ENCODE results near the gene TACR2.
A peak's percentile ranks its signal among the peaks of the same experiment; 100 is the strongest.

Gene TACR2

GRCh38 chr10:69403066-69403465 lies 13.7 kb downstream of the TACR2 start:
- no peaks in the 10 kb centered on the region for H3K9me3 ChIP-seq (ENCODE audit: control insufficient read depth, low read length)
- H3K27ac ChIP-seq (ENCODE audit: insufficient read depth, low read depth, low read length, poor library complexity, severe bottlenecking), result no peak overlapping the region
- H3K27me3 ChIP-seq (ENCODE audit: control insufficient read depth, insufficient read depth, low read length, poor library complexity, severe bottlenecking), result peaks cover 3% of the 10 kb centered on the region
- peaks cover 17% of the 10 kb centered on the region for H3K4me1 ChIP-seq (ENCODE audit: control insufficient read depth, insufficient read depth, low read length)
- H3K36me3 ChIP-seq (ENCODE audit: control insufficient read depth, insufficient read depth, low read length), result no peaks in the 10 kb centered on the region
- H3K4me3 ChIP-seq (ENCODE audit: insufficient read depth, low read depth, low read length), result no peak overlapping the region
- WGBS, 2 experiments, result 91 to 95% methylated on average over 1 of the region's 1 CpG

- Histone ChIP-seq H3K27me3 (ENCODE audit: control insufficient read depth, insufficient read depth, low read length, poor library complexity, severe bottlenecking) (no peaks in the 10 kb centered on the region), H3K9me3 (ENCODE audit: control insufficient read depth, low read length) (no peaks in the 10 kb centered on the region), H3K4me1 (ENCODE audit: control insufficient read depth, insufficient read depth, low read length) (peaks cover 17% of the 10 kb centered on the region), H3K36me3 (ENCODE audit: control insufficient read depth, insufficient read depth, low read length) (no peaks in the 10 kb centered on the region), H3K4me3 (ENCODE audit: insufficient read depth, low read depth, low read length) (no peak overlapping the region), H3K27ac (ENCODE audit: insufficient read depth, low read depth, low read length, poor library complexity, severe bottlenecking) (no peak overlapping the region)
- WGBS, 2 experiments, result 75 to 83% methylated on average over 5 to 6 of the region's 6 CpGs
Observed at GRCh38 chr10:69402386-69402785, 14.3 kb downstream of the TACR2 start.

GRCh38 chr10:69401416-69401815 lies 15.3 kb downstream of the TACR2 start:
- no peaks in the 10 kb centered on the region for H3K9me3 ChIP-seq (ENCODE audit: control insufficient read depth, low read length)
- H3K27me3 ChIP-seq (ENCODE audit: control insufficient read depth, insufficient read depth, low read length, poor library complexity, severe bottlenecking), result no peaks in the 10 kb centered on the region
- WGBS, 2 experiments, result 96 to 97% methylated on average over 11 of the region's 11 CpGs
- H3K4me3 ChIP-seq (ENCODE audit: insufficient read depth, low read depth, low read length), result no peak overlapping the region
- H3K27ac ChIP-seq (ENCODE audit: insufficient read depth, low read depth, low read length, poor library complexity, severe bottlenecking), result no peak overlapping the region
- peaks cover 11% of the 10 kb centered on the region for H3K4me1 ChIP-seq (ENCODE audit: control insufficient read depth, insufficient read depth, low read length)
- no peaks in the 10 kb centered on the region for H3K36me3 ChIP-seq (ENCODE audit: control insufficient read depth, insufficient read depth, low read length)

- Histone ChIP-seq H3K36me3 (ENCODE audit: control insufficient read depth, insufficient read depth, low read length) (no peaks in the 10 kb centered on the region), H3K4me3 (ENCODE audit: insufficient read depth, low read depth, low read length) (no peak overlapping the region), H3K9me3 (ENCODE audit: control insufficient read depth, low read length) (no peaks in the 10 kb centered on the region), H3K4me1 (ENCODE audit: control insufficient read depth, insufficient read depth, low read length) (peaks cover 7% of the 10 kb centered on the region), H3K27ac (ENCODE audit: insufficient read depth, low read depth, low read length, poor library complexity, severe bottlenecking) (no peak overlapping the region), H3K27me3 (ENCODE audit: control insufficient read depth, insufficient read depth, low read length, poor library complexity, severe bottlenecking) (no peaks in the 10 kb centered on the region)
- 96% methylated on average over 23 of the region's 23 CpGs for WGBS, 2 experiments
Observed at GRCh38 chr10:69400936-69401335, 15.8 kb downstream of the TACR2 start.

GRCh38 chr10:69398466-69398865 lies 18.3 kb downstream of the TACR2 start:
- Histone ChIP-seq H3K4me1 (ENCODE audit: control insufficient read depth, insufficient read depth, low read length) (no peaks in the 10 kb centered on the region), H3K36me3 (ENCODE audit: control insufficient read depth, insufficient read depth, low read length) (no peaks in the 10 kb centered on the region), H3K27ac (ENCODE audit: insufficient read depth, low read depth, low read length, poor library complexity, severe bottlenecking) (no peak overlapping the region), H3K27me3 (ENCODE audit: control insufficient read depth, insufficient read depth, low read length, poor library complexity, severe bottlenecking) (no peaks in the 10 kb centered on the region), H3K9me3 (ENCODE audit: control insufficient read depth, low read length) (no peaks in the 10 kb centered on the region), H3K4me3 (ENCODE audit: insufficient read depth, low read depth, low read length) (no peak overlapping the region)
- WGBS, 2 experiments, result 96% methylated on average over 16 of the region's 16 CpGs

- Histone ChIP-seq H3K36me3 (ENCODE audit: control insufficient read depth, insufficient read depth, low read length) (no peaks in the 10 kb centered on the region), H3K4me1 (ENCODE audit: control insufficient read depth, insufficient read depth, low read length) (no peaks in the 10 kb centered on the region), H3K27me3 (ENCODE audit: control insufficient read depth, insufficient read depth, low read length, poor library complexity, severe bottlenecking) (no peaks in the 10 kb centered on the region), H3K4me3 (ENCODE audit: insufficient read depth, low read depth, low read length) (no peak overlapping the region), H3K9me3 (ENCODE audit: control insufficient read depth, low read length) (no peaks in the 10 kb centered on the region), H3K27ac (ENCODE audit: insufficient read depth, low read depth, low read length, poor library complexity, severe bottlenecking) (no peak overlapping the region)
- WGBS, 2 experiments, result 100% methylated on average over 1 of the region's 1 CpG; no CpG with 5 or more reads in 1 of the 2 experiments
Observed at GRCh38 chr10:69397972-69398371, 18.7 kb downstream of the TACR2 start.

GRCh38 chr10:69394020-69394419 lies 22.7 kb downstream of the TACR2 start:
- Histone ChIP-seq H3K9me3 (ENCODE audit: control insufficient read depth, low read length) (no peaks in the 10 kb centered on the region), H3K27ac (ENCODE audit: insufficient read depth, low read depth, low read length, poor library complexity, severe bottlenecking) (no peak overlapping the region), H3K36me3 (ENCODE audit: control insufficient read depth, insufficient read depth, low read length) (peaks cover under 1% of the 10 kb centered on the region), H3K4me1 (ENCODE audit: control insufficient read depth, insufficient read depth, low read length) (peaks cover 12% of the 10 kb centered on the region), H3K27me3 (ENCODE audit: control insufficient read depth, insufficient read depth, low read length, poor library complexity, severe bottlenecking) (no peaks in the 10 kb centered on the region), H3K4me3 (ENCODE audit: insufficient read depth, low read depth, low read length) (no peak overlapping the region)
- WGBS, 2 experiments, result 92 to 100% methylated on average over 1 of the region's 1 CpG

- H3K36me3 ChIP-seq (ENCODE audit: control insufficient read depth, insufficient read depth, low read length), result peaks cover 7% of the 10 kb centered on the region
- H3K4me3 ChIP-seq (ENCODE audit: insufficient read depth, low read depth, low read length), result no peak overlapping the region
- no peaks in the 10 kb centered on the region for H3K27me3 ChIP-seq (ENCODE audit: control insufficient read depth, insufficient read depth, low read length, poor library complexity, severe bottlenecking)
- H3K27ac ChIP-seq (ENCODE audit: insufficient read depth, low read depth, low read length, poor library complexity, severe bottlenecking), result no peak overlapping the region
- H3K4me1 ChIP-seq (ENCODE audit: control insufficient read depth, insufficient read depth, low read length), result peaks cover 12% of the 10 kb centered on the region
- H3K9me3 ChIP-seq (ENCODE audit: control insufficient read depth, low read length), result no peaks in the 10 kb centered on the region
- 5 to 21% methylated on average over 6 to 7 of the region's 7 CpGs for WGBS, 2 experiments
Observed at GRCh38 chr10:69392481-69393000, 24.2 kb downstream of the TACR2 start.

- H3K4me3 ChIP-seq (ENCODE audit: insufficient read depth, low read depth, low read length), result no peak overlapping the region
- H3K36me3 ChIP-seq (ENCODE audit: control insufficient read depth, insufficient read depth, low read length), result peaks cover 8% of the 10 kb centered on the region
- peaks cover 12% of the 10 kb centered on the region for H3K4me1 ChIP-seq (ENCODE audit: control insufficient read depth, insufficient read depth, low read length)
- no peaks in the 10 kb centered on the region for H3K27me3 ChIP-seq (ENCODE audit: control insufficient read depth, insufficient read depth, low read length, poor library complexity, severe bottlenecking)
- no peaks in the 10 kb centered on the region for H3K9me3 ChIP-seq (ENCODE audit: control insufficient read depth, low read length)
- WGBS, 2 experiments, result 95 to 98% methylated on average over 6 of the region's 6 CpGs
- H3K27ac ChIP-seq (ENCODE audit: insufficient read depth, low read depth, low read length, poor library complexity, severe bottlenecking), result no peak overlapping the region
Observed at GRCh38 chr10:69391158-69391557, 25.6 kb downstream of the TACR2 start.

- Histone ChIP-seq H3K36me3 (ENCODE audit: control insufficient read depth, insufficient read depth, low read length) (peaks cover 12% of the 10 kb centered on the region), H3K27me3 (ENCODE audit: control insufficient read depth, insufficient read depth, low read length, poor library complexity, severe bottlenecking) (no peaks in the 10 kb centered on the region), H3K4me1 (ENCODE audit: control insufficient read depth, insufficient read depth, low read length) (peaks cover 12% of the 10 kb centered on the region), H3K9me3 (ENCODE audit: control insufficient read depth, low read length) (no peaks in the 10 kb centered on the region), H3K27ac (ENCODE audit: insufficient read depth, low read depth, low read length, poor library complexity, severe bottlenecking) (peak overlapping the region; percentile 40), H3K4me3 (ENCODE audit: insufficient read depth, low read depth, low read length) (no peak overlapping the region)
- 42% methylated on average over 8 of the region's 8 CpGs for WGBS, 2 experiments
Observed at GRCh38 chr10:69389827-69390490, 26.8 kb downstream of the TACR2 start.

Measured in ectodermal cell (in vitro differentiated cells).